ENCODE measurements around the gene CARD10.

- TF ChIP-seq, protein P1, sequence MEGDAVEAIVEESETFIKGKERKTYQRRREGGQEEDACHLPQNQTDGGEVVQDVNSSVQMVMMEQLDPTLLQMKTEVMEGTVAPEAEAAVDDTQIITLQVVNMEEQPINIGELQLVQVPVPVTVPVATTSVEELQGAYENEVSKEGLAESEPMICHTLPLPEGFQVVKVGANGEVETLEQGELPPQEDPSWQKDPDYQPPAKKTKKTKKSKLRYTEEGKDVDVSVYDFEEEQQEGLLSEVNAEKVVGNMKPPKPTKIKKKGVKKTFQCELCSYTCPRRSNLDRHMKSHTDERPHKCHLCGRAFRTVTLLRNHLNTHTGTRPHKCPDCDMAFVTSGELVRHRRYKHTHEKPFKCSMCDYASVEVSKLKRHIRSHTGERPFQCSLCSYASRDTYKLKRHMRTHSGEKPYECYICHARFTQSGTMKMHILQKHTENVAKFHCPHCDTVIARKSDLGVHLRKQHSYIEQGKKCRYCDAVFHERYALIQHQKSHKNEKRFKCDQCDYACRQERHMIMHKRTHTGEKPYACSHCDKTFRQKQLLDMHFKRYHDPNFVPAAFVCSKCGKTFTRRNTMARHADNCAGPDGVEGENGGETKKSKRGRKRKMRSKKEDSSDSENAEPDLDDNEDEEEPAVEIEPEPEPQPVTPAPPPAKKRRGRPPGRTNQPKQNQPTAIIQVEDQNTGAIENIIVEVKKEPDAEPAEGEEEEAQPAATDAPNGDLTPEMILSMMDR (IDR thresholded peaks at IDR 0.05) = no peak
- TF ChIP-seq POLR2A (IDR thresholded peaks at IDR 0.05) = no peak
These were observed 28.1 kb upstream of the CARD10 start for GRCh38 chr22:37547251-37547741.
